GM21717 (cell line): ENCODE measurements around the gene SPATS2.

ENCODE experiments used
- ATAC-seq: cut with Tn5 transposase; IDR thresholded peaks from one replicate; pipeline ENCODE4 v1.9.1; 2021; ENCODE audit warnings: mild to moderate bottlenecking, moderate library complexity; ENCODE audit not compliant: unreplicated experiment

SPATS2 gene

GRCh38 chr12:49461221-49461620 is 94.0 kb downstream of the SPATS2 start:
- no peak for ATAC-seq

DNA sequence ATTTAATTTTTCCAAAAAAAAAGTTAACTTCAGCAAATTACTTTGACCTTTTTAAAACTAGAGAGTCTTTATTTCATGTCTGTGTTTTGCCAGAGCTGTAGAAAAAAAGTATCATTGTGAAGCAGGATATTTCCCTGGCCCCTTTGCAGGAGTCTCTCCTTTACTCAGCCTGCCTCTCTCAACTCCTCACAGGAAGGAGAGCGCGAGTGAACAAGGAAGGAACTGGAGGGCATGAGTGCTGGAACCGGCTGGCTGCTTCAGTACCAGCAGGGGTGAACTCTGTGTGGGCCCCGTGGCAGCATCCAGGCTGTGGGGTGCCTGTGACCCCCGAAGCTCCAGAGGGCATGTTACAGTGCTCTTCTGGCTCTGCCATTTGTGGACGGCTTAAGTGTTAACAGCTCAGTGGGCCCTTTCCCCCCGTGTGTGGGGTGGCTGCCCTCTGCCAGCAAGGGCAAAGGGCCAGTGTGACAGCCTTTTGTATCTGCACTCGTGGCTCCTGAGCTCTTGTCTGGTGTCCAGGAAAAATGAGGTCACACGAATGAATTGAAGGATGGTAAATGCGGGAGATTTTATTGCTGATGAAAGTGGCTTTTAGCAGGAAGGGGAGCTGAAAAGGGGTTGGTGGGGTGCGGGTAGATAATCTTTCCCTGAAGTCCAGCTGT is 95.0 kb downstream of the SPATS2 start:
- ATAC-seq: no peak

GRCh38 chr12:49465132-49465531 is 97.9 kb downstream of the SPATS2 start:
- ATAC-seq: no peak

GRCh38 chr12:49470986-49471385 is 103.7 kb downstream of the SPATS2 start:
- ATAC-seq: no peak

GRCh38 chr12:49471557-49471956 is 104.3 kb downstream of the SPATS2 start:
- no peak for ATAC-seq

DNA sequence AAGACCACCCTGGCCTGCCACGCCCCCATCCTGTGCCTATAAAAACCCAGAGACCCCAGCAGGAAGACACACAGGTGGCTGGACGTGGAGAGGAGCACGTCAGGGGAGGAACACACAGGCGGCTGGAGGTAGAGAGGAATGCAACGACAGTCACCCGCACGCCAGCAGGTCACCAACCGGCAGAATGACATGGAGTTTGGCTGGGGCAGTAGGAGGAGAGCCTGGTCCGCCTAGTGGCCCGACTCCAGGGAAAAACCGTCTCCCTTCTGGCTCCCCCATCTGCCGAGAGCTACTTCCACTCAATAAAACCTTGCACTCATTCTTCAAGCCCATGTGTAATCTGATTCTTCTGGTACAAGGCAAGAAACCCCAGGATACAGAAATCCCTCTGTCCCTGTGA is 108.8 kb downstream of the SPATS2 start:
- no peak for ATAC-seq

- no peak for ATAC-seq
These were observed 111.8 kb downstream of the SPATS2 start for GRCh38 chr12:49478949-49479664.

- ATAC-seq: no peak
These were observed 115.1 kb downstream of the SPATS2 start for GRCh38 chr12:49482095-49483051.

- no peak for ATAC-seq
These were observed 116.4 kb downstream of the SPATS2 start for GRCh38 chr12:49483619-49484018.

DNA sequence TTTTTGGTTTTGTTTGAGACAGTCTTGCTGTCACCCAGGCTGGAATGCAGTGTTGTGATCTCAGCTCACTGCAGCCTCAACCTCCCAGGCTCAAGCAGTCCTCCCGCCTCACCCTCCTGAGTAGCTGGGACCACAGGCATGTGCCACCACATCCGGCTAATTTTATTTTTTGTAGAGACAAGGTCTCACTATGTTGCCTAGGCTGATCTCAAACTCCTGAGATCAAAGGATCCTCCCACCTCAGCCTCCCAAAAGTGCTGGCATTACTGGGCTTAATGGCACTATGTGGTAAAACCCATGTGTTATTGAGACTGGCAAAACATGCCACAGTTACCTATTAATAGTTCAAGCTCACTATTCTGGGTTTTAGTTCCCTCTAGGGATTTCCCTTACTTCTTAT is 120.3 kb downstream of the SPATS2 start:
- no peak for ATAC-seq

GRCh38 chr12:49489154-49489553 is 121.9 kb downstream of the SPATS2 start:
- no peak for ATAC-seq

DNA sequence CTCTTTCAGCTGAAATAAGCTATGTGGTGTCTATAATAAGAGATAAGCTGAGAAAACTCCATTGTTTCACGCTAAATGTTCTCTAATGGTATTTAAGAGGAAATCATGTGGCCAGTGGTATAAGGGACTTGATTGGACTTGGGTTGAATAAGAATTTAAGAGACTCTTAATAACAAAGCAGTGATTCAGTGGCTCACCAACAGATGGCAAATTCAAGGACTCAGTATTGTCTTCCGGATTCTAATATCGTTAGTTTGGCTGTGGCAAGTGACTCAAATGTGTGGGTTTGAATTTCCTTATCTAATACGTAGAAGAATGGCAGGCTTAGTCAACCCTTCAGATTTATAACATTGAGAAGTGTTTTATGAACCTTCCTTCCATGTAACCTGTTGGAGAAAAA is 122.5 kb downstream of the SPATS2 start:
- ATAC-seq: no peak

GRCh38 chr12:49491823-49492222 is 124.6 kb downstream of the SPATS2 start:
- ATAC-seq: no peak

- no peak for ATAC-seq
These were observed 126.6 kb downstream of the SPATS2 start for GRCh38 chr12:49493900-49494299.

DNA sequence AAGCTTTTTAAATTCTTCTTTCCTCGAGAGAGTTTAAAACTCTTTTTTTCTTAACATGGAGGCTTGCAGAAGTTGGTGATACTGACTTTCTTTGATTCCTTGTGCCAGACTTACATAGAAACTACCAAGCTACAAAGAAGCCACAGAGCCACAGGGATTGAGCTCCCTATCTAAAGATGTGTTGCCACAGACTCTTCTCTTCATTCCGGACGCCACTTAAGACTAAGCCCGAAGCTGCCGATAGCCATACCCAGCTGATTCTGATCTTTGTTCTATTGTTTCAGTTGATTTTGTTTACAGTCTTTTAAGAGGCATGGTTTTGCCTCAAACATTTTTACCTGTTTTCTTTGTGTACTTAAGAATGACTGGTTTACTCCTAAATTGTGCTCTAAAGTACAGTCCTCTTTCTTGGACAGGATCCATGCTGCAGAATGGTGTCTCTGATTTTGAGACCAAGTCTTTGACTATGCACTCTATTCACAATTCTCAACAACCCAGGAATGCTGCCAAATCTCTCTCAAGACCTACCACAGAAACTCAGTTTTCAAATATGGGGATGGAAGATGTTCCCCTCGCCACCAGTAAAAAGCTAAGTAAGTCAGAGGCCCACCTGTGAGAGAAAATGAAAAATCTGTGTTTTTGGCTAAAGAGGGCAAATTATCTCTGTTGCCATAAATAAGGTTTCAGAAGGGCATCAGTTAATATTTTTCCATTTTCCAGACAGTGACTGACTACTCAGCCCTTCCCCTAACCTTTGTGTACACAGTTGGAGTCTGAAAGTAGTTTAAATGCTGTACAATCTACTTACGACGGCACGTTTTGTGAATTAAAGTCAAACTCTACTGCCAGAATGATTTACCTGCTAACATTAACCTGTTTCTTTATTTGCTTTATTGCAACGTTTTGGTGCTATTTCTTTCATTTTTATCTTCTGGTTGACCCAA is 129.4 kb downstream of the SPATS2 start:
- no peak for ATAC-seq

DNA sequence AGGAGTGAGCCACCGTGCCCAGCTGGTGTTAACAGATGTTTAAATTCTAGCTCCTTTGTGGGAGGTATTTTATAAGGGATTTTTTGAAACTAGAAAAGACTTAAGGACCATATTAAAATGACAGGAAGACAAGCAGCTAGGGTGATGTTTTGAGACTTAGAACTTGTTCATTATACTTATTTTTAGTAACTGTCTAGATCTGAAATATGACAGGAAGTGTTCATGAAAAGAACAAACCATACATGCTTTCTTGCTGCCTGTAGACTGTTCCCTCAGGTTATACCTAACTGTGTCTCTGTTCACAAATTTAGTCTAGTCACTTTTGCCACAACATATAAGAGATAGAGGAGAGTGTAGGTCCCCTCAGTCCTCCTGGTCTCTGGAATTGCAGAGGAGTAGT is 134.6 kb downstream of the SPATS2 start:
- ATAC-seq: no peak

DNA sequence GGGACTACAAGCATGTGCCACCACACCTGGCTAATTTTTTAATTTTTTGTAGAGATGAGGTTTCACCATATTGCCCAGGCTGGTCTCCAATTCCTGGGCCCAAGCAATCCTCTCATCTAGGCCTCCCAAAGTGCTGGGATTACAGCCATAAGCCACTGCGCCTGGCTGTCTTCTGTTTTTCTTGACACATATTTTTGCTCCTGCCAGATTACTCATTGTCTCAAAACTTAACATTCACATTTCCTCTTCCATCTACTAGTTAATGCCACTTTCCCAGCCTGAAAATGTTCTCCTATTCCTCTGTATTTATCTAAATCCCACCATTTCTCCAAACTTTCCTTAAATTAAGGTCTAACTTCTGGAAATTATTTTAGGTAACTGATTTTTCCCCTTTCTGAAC is 135.3 kb downstream of the SPATS2 start:
- ATAC-seq: no peak

GRCh38 chr12:49503674-49504180 is 136.5 kb downstream of the SPATS2 start:
- ATAC-seq: no peak

- no peak for ATAC-seq
These were observed 138.4 kb downstream of the SPATS2 start for GRCh38 chr12:49505672-49506071.

GRCh38 chr12:49507139-49507538 is 139.9 kb downstream of the SPATS2 start:
- ATAC-seq: no peak
